Renal cortex interstitium (tissue), 11 donors: ENCODE results near the gene TSPAN15. TPM values are rescaled to one million over a fixed set of nuclear protein-coding genes. Genes with fewer than 3 reads are reported as not detected.
A peak's percentile ranks its signal among the peaks of the same experiment; 100 is the strongest.
"Not testable (repeated sequence)": the region's sequence is repeated elsewhere in the genome, so short reads cannot be mapped to it uniquely, and the experiment has no call there.

Experiments used
- DNase-seq, 11 donors: peaks; one replicate each; pipeline ENCODE4 v3.0.0-alpha.2; 2013; ENCODE audit warnings: low read depth in 9 of 11, low spot score in 4 of 11; ENCODE audit errors: extremely low read depth in 1 of 11
- polyA plus RNA-seq, 3 donors: library from polyadenylated mRNA; unstranded; fragments of 120-200 nt; gene quantifications; one replicate each; pipeline ENCODE4 v1.2.1, GENCODE V29; 2013; ENCODE audit not compliant: insufficient read length in 3 of 3

TSPAN15 gene
- polyA plus RNA-seq, 3 donors = 42.3 to 56.0 (median 46.8) TPM

DNA sequence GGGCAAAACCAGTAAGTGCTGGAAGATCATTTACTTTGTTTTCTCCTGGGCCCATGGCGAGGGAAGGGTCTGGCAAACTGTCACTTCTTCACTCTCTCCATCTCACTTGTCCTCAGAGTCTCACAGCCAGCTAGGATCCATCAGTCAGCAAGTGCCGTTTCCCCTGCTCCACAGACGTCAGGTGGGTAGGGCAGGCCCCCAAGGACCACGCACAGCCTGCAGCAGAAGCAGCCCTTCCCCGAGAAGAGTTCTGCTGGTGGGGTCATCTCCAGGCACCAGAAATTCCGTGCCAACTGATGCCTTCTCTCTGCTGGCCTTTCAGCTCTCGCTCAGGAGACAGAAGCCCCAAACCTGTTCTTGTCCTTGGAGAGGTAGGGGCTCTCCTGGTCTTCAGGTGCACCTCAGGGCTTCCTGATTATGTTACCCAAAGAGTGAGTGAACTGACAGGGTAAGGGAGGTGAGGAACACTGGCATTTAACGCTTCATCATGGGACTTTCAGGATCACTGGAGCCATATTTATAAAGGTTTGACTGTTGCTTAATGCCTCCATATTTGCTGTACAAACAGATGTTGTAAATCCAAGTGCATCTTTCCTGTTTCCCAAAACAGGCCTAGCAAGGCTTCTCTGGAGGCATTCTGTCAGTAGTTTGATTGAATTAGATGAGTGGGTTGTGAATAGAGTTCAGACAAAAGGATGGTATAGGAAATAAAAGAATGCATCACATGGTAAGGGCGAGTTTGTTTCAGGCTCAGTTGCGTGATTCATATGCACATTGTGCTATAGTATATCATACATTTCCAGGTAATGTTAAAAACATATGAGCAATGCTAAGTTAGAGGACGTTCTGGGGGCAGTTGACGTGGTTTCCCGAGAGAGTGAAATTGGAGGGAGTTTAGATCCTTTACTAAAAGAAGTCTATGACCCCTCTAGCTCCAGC lies 13.7 kb upstream of the TSPAN15 start:
- DNase-seq = no peak

DNA sequence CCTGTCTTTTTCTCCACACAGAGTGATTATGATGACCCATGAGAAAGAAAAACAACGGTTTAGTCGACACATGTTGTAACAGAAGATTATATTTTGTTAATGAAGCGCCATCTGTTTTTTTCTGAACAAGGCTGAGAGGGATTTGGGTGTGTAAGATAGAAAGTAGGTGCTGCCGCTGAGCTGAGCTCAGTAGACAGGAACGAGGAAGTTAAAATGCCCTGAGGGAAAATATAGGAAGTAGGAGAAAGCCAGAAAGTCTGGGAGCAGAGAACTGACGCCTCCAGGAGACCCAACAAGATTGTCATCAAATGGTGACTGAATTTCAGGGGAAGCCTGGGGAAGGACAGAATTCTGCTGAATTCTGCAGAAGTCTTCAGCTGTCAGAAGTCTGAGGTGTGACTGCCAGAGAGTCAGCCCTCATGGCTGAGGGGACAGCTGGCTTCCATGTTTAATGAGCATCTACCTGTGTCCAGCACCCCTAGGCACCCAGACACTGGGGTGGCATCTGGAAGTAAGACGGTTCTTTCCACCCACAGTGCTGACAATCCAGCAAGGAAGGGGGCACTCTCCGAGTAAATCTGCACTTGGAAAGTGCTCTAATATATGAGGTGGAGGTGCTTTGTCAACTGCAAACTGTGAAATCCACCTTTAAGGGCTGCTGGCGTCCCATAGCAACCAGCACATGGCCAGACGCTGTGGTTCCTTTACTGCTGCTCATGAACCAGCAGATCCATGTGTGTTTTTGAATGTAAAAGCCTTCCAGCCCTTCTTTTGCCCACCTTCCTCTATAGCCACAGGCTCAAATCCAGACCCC lies 12.5 kb upstream of the TSPAN15 start:
- DNase-seq = no peak

DNA sequence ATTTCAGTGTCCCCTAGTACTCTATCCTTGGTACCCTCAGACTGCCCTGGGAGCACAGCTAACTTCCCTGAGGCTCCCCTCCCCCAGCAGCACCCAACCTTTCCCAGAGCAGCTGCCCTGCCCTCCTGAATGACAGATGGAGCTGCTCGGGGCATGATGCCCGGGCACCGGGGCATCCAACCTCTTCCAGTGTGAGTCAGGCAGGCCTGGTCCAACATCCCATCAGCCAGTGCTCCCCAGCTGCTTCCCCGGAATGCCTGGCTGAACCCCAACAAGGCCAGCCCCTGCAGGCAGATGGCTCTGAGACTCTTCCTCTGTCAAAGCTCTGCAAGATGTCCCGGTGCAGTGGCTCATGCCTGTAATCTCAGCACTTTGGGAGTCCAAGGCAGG lies 11.9 kb upstream of the TSPAN15 start:
- no peak for DNase-seq

DNA sequence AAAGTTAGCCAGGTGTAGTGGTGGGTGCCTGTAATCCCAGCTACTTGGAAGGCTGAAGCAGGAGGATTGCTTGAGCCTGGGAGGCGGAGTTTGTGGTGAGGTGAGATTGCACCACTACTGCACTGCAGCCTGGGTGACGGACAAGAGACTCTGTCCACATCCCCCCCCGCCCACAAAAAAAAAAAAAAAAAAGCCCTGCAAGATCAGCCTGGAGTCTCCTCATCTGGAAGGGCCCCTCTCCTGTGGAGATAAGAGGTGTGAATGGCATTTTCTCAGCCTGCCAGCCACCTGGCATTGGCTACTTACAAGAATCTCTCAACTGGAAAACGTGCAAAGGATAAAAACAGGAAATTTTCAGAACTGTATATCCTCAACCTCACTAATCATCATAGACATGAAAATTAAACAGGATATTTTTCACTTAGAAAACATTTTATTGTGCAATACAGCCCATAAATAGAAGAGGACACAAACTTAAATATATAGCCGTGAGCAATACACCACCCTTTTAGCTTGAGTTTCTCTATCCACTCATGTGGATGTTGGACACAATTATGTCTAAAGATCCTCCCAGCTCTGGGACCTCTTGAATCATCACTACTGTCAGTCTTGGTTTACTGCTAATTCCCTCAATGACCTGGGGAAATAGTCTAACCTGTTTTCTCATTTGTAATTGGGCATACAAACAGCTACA lies 11.3 kb upstream of the TSPAN15 start:
- DNase-seq = no peak

DNA sequence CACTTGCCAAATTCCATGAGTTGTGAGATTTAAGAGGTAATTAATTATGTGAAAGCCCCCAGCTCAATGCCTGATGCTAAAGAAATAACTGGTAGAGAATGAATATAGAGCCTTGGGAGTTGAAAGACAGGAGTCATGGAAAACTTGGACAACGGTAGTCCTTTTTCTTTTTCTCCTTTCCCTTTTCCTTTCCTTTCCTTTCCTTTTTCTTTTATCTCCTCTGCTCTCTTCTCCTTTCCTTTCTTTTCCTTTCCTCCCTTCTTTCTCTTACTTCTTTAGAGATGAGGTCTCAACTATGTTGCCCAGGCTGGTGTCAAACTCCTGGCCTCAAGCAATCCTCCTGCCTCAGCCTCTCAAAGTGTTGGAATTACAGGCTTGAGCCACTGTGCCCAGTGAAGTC lies 7.9 kb upstream of the TSPAN15 start:
- DNase-seq = no peak

DNA sequence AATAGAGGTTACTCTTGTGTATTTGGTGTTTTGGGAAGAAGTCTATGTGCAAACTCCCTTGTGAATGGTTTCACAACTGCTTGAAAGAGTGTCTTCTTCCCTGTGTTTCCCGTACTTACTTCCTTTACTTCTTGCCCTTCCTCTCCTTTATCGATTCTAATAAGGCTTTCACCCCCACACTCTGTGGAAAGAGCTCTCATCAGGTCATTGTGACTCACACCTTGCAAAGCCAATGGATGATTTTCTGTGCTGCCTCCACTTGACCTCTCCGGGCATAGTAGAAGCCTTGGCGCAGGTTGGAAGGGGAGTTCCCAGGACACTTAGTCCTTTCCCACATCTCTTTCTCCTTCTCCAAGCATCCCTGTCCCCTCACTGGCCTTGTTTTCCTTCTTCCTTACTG lies 6.2 kb upstream of the TSPAN15 start:
- DNase-seq = no peak

DNA sequence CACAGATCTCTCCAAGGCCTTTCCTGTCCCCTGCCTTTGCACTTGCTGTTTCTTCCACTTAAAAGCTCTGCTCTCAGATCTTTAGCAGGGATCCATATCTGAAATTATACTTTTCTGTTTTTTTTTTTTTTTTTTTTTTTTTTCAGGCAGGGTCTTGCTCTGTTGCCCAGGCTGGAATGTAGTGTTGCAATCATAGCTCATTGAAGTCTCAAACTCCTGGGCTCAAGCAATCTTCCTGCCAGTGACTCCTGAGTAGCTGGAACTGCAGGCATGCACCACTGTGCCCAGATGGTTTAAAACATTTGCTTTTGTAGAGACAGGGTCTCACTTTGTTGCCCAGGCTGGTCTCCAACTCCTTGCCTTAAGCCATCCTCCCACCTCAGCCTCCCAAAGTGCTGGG lies 5.0 kb upstream of the TSPAN15 start:
- no peak for DNase-seq

DNA sequence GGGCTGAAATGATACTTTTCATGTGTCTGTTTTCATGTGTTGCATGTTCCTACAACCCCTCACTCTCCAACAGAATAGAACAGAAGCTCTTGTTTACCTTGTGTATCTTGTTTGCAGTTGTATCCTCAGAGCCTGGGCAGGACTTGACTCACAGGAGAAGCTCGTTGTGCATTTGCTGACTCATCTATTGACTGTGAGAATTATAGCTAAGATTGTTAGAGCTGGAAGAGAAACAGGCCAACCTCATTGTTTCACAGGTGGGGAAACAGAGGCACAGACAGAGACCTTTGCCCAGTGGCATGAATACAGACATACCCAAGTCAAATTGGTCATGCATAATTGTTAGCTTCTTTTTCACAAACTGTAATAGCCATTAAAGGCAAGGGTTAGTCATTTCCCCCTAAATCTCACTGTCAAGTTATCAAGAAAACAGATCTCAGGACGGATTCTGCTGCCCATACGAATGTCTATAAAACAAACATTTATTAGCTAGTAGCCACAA lies 4.6 kb upstream of the TSPAN15 start:
- no peak for DNase-seq

DNA sequence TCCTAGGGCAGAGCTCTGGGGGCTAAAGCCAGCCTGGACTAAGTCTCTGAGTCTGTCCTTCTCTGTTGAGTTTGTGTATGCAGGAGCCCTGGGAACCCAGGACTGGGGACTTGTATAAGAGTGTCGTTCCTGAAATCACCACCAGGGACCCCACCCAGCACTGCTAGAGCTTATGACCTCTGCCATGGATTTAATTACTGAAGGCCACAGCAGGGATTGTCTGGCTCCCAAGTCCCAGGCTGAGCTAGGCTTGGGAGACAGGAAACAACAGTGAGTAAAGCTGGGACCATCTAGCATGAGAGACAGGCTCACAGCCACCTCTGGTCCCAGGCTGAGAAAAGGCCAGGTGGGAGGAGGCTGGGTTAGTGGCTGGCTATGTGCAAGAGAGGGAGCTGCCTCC lies 1.4 kb upstream of the TSPAN15 start:
- DNase-seq = peak in 2 of 11 donors; percentile 32 to 51

DNA sequence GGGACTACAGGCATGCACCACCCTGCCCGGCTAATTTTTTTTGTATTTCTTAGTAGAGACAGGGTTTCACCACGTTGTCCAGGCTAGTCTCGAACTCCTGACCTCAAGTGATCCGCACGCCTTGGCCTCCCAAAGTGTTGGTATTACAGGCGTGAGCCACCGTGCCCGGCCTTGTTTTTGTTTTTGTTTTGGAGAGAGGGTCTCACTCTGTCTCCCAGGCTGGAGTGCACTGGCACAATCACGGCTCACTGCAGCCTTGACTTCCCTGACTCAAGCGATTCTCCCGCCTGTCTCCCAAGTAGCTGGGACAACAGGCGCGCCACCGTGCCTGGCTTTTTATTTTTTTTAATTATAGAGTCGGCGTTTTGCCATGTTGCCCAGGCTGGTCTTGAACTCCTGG lies 870 bp upstream of the TSPAN15 start:
- DNase-seq = not testable (repeated sequence)

DNA sequence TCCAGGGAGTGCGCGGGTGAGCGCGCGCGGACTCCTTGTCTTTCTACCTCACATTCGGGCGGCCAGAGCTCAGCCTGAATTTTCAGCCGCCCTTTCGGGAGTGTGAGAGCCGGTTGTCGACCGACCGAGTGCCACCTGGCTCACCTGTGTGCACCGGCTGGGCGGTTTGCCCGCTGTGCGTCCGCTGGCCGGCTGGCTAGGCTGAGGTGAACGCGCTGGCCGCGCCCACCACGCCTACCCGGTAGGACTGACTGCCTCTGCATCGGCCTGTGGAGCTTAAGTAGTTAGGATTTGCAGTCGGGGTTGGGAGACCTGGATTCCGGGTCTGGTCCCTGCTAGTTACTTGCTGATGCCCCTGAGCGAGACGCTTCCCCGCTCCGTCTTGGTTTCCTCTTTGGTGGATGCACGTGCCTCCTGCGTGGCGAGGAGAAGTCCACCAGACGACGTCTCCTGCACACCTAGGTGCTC lies 553 bp downstream of the TSPAN15 start:
- no peak for DNase-seq

DNA sequence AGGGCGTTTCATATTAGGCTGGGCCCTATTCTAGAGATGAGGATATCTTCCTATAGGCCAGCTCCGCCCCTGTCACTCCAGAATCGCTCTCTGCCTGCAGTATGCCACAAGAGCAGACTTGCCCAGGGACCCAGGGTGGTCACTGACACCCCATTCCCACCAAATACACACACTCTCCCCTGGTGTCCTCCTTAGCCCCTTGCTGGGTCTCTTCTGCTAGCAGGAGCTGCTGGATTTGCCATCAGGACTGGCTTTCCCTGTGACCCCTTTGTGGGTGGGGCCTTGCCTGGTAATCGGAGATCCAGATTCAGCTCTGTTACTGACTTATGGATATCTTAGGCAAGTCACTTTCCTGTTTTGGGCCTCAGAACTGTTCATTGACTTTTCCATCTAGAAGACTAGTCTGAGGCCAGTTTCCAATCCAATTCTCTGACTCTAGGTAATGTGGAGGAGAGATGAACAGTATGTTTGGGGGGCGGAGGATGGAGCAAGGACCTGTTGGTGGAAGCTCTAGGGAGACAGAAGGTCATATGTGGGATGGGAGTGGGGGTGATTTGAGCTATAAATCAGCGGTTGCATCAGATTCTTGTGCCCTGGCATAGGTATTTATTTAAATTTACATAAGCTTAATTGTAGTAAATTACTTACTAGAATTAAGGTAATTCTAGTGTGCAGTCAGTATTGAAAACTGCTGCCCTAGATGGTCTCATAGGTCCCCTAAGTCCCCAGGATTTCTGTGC lies 1.6 kb downstream of the TSPAN15 start:
- DNase-seq = no peak

DNA sequence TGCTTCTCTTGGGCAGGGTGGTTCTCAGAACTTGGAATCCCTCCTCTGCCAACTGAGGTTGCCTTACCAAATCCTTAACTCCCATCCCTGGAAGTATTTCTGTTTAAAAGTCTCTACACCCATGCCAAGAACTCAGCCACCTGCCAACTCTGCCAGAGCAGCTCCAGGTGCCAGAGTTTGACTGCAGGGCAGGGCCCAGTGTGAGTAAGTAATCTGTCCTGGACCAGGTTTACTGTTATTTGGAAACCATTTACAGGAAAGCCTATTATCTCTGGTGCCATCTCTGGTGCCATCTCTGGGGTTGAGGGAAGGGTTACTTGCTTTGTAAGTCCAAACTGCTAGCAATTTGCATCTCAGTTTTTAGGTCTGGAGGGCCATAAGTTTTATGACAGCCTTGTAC lies 2.5 kb downstream of the TSPAN15 start:
- DNase-seq = no peak

DNA sequence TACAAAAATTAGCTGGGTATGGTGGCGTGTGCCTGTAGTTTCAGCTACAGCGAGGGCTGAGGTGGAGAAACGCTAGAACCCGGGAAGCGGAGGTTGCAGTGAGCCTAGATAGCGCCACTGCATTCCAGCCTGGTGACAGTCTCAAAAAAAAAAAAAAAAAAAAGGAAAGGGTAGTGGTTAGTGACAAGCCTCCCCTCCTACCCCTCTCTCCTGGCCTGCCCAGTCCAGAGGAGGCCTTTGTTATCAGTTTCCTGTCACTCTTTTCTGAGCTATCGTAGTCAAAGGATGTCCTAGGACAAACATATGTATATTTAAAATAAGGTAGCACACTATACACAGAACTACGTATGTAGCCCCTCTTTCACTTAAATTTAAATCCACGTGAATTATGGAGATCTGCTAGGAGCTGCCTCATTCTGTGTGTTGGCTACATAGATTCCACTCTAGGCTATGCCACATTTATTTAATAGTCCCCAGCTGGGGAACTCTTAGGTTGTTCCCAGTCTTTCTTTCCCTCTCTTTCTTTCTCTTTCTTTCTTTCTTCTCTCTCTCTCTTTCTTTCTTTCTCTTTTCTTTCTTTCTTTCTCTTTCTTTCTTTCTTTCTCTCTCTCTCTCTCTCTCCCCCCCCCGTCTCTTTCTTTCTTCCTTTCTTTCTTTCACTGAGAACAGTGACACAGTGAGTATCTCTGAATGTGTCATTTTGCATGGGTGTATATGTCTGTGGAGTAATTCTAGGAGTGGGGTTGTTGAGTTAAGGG lies 3.9 kb downstream of the TSPAN15 start:
- DNase-seq = no peak

DNA sequence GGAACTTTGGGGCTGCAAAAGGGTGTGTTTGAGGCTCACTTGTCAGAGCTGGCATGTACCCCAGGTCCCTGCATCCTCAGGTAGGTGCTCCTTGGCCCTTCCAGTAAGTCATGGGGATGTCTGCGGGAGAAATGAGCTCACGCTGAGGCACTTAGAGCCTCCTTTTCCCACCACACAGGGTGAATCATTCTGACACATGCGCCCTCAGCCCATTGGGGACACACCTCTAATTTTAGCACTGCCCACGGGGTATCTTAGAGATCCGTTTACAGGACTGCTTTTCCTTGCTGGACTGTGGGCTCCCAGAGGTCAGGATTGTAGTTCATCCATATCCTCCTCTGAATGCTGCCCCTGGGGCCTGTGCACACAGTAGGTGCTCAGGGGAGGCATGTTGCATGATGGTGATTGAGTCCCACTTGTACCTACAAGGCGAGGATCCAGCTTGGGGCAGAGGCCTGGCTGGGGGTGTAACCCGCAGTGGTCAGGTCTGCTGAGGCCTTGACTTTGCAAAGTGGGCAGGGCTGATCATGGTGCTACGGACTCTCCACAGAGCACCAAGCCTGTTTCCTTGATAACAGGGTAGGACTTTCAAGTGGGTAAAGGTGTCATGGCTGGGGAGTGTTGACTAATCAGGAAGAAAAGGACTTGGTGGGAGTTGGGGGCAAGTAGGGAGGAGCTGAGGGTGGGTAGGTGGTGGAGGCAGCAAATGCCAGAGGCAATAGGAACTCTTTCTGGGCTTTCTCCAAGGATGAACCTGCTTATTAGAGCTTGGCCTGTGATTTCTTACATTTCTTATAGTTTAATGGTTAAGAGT lies 5.8 kb downstream of the TSPAN15 start:
- DNase-seq = no peak

DNA sequence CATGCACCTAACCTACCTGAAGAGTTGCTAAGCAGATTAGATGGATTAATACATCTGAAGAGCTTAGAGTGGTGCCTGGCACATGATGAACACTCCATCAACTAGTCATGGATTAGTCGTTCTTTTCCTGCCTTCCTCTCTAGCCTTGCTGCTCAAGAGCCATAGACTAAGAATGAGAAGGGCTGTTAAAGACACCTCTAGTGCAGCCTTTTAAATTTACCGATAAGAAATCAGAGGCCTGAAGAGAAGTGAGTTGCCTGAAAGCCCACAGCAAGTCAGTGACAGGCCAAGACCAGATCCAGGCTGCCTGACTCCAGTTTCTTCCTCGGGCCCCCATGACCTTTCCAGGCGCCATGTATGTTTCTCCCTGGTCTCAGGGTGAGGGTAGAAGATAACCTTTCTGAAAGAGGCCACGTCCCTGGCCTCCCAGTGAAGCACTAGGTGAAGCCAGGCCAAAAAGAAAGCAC lies 6.5 kb downstream of the TSPAN15 start:
- no peak for DNase-seq

DNA sequence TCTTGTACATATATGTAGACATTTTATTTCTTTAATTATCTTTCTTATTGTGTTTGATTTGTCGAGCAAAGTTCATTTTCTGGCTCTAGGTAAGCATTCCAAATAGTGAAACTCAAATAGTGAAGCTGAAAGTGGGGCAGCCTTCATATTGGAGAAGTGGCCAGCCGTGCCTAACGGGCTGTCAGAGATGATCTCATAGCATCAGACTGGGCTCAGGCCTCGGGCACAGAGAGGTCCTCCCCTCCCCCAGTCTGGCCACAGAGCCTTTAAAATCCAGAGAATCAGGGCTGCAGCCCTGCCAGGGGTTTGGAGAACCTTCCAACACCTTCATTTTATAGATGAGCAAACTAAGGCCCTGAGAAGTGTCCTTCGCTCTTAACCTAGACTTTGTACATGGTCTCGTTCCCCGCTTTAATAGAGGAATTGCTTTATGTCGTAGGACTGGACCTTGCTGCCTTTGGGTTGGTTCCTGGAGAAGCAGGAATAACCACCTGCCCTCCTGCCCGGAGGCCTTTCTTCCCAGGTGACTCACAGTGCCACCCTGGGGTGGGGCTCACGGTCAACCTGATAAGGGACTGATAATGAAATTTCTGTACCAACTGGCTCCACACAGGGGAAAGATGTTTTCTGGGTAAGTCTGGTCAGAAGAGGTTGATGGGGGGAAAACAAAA lies 7.3 kb downstream of the TSPAN15 start:
- DNase-seq = no peak
